GM12892 (cell line): ENCODE results near the gene SLC5A12.

Source experiments
- POLR2A ChIP-seq: IDR thresholded peaks from 2 replicates; pipeline ENCODE4 v1.6.1; 2011; ENCODE audit warnings: low read depth, low read length, control low read depth
- TAF1 ChIP-seq: IDR thresholded peaks from 2 replicates; pipeline ENCODE4 v1.6.1; 2011; ENCODE audit warnings: low read depth, mild to moderate bottlenecking, control low read depth, low read length, borderline replicate concordance

DNA sequence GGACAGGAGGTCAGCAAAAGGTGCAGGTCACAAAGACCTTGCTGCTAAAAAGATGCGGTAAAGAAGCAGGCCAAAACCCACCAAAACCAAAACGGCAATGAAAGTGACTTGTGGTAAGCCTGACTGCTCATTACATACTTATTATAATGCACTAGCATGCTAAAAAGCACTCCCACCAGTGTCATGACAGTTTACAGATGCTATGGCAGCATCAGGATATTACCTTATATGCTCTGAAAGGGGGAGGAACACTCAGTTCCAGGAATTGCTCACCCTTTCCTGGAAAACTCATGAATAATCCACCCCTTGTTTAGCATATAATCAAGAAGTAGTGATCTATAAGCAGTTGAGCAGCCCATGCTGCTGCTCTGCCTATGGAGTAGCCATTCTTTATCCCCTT lies 45.2 kb upstream of the SLC5A12 start:
- TF ChIP-seq POLR2A: no peak
- TF ChIP-seq TAF1: no peak
